B cell (primary cell): ENCODE data around the gene MRS2. TPM values are rescaled to one million over a fixed set of nuclear protein-coding genes. Genes with fewer than 3 reads are reported as not detected.

Source experiments
- ATAC-seq: fragments of 200-7000 bp; cut with Tn5 transposase; one replicate; pipeline ENCODE4 v1.10.0; 2021; ENCODE audit warnings: low read depth, mild to moderate bottlenecking, moderate number of reproducible peaks, moderate library complexity
- CTCF ChIA-PET: fragments of 350-600 bp; sonication (Branson Sonifier 250); formaldehyde crosslinking; loops from one replicate; lab custom pipeline; 2021; ENCODE audit warnings: antibody characterized with exemption, inconsistent platforms; lab: Charles Lee
- POLR2A ChIA-PET: fragments of 350-600 bp; sonication (Branson Sonifier 250); formaldehyde crosslinking; loops from one replicate; lab custom pipeline; 2021; ENCODE audit warnings: antibody characterized with exemption; lab: Charles Lee
- DNase-seq: peaks from one replicate; pipeline ENCODE4 v3.0.0; 2013
- H2AFZ ChIP-seq: 2 replicates; pipeline ENCODE4 v1.6.1; 2012; ENCODE audit warnings: mild to moderate bottlenecking, low read depth, low read length; ENCODE audit not compliant: insufficient read depth, poor library complexity, severe bottlenecking
- H3K27ac ChIP-seq, 2 donors: 1 replicate in 1 of 2; 2 replicates in 1 of 2; pipeline ENCODE4 v1.5.1; 2012 to 2013; ENCODE audit warnings: low read length in 2 of 2, mild to moderate bottlenecking in 2 of 2, moderate library complexity in 1 of 2
- H3K27me3 ChIP-seq, 4 experiments: fragments of 200-600 bp in 1 of 4; sonication (generic) in 1 of 4; replicated peaks in 1 of 4; 1 replicate in 2 of 4; 2 replicates in 2 of 4; pipeline versions ENCODE4 v1.6.1 to v1.7.0; 2013 to 2016; ENCODE audit warnings: low read length in 3 of 4, mild to moderate bottlenecking in 2 of 4, mixed read lengths in 1 of 4, moderate library complexity in 1 of 4; ENCODE audit not compliant: insufficient read depth in 4 of 4, control insufficient read depth in 3 of 4; ENCODE audit errors: control extremely low read depth in 1 of 4
- H3K36me3 ChIP-seq, 2 experiments: replicated peaks in 1 of 2; 1 replicate in 1 of 2; 2 replicates in 1 of 2; pipeline versions ENCODE4 v1.6.1 to v1.7.1; 2013; ENCODE audit warnings: low read length in 1 of 2; ENCODE audit not compliant: insufficient read depth in 2 of 2, control insufficient read depth in 1 of 2; ENCODE audit errors: control extremely low read depth in 1 of 2, extremely low read depth in 1 of 2
- H3K4me1 ChIP-seq, 2 donors: fragments of 200-600 bp in 1 of 2; sonication (generic) in 1 of 2; 1 replicate in 1 of 2; 2 replicates in 1 of 2; pipeline versions ENCODE4 v1.5.1 to v1.6.1; 2013 to 2017; ENCODE audit warnings: low read length in 2 of 2; ENCODE audit not compliant: control insufficient read depth in 2 of 2, insufficient read depth in 2 of 2
- H3K4me2 ChIP-seq: replicated peaks from 2 replicates; pipeline ENCODE3; 2012; ENCODE audit warnings: mild to moderate bottlenecking, low read depth, low read length; ENCODE audit not compliant: poor library complexity, severe bottlenecking
- H3K4me3 ChIP-seq, 5 experiments: fragments of 200-600 bp in 1 of 5; sonication (generic) in 1 of 5; 1 replicate in 3 of 5; 2 replicates in 2 of 5; pipeline versions ENCODE4 v1.5.1 to v1.7.0; 2011 to 2016; ENCODE audit warnings: low read length in 4 of 5, mild to moderate bottlenecking in 4 of 5, low read depth in 2 of 5, control low read depth in 1 of 5, moderate library complexity in 1 of 5; ENCODE audit not compliant: insufficient read depth in 1 of 5; ENCODE audit errors: control extremely low read depth in 1 of 5, extremely low read depth in 1 of 5
- H3K79me2 ChIP-seq: fragments of 200-600 bp; sonication (generic); one replicate; pipeline ENCODE4 v1.6.0; 2016; ENCODE audit warnings: low read length; ENCODE audit not compliant: control insufficient read depth, insufficient read depth
- H3K9ac ChIP-seq: fragments of 200-600 bp; sonication (generic); 2 replicates; pipeline ENCODE4 v1.6.1; 2017; ENCODE audit warnings: mild to moderate bottlenecking, low read length, moderate library complexity
- H3K9me3 ChIP-seq, 3 donors: one replicate each; pipeline versions ENCODE4 v1.6.1 to v1.7.1; 2013; ENCODE audit warnings: low read length in 2 of 3; ENCODE audit not compliant: control insufficient read depth in 2 of 3, insufficient read depth in 1 of 3; ENCODE audit errors: control extremely low read depth in 1 of 3
- H4K20me1 ChIP-seq: 2 replicates; pipeline ENCODE4 v1.6.0; 2012; ENCODE audit warnings: mild to moderate bottlenecking, low read length; ENCODE audit not compliant: insufficient read depth, control insufficient read depth, poor library complexity, severe bottlenecking
- H3K27ac Mint-ChIP-seq: one replicate; pipeline ENCODE4 v1.8.0; 2021; ENCODE audit warnings: mixed read lengths
- H3K27me3 Mint-ChIP-seq: one replicate; pipeline ENCODE4 v1.8.0; 2021; ENCODE audit warnings: mixed read lengths
- H3K4me1 Mint-ChIP-seq: one replicate; pipeline ENCODE4 v1.8.0; 2021; ENCODE audit warnings: mixed read lengths
- H3K4me3 Mint-ChIP-seq: one replicate; pipeline ENCODE4 v1.8.0; 2021; ENCODE audit warnings: mixed read lengths
- H3K9me3 Mint-ChIP-seq: one replicate; pipeline ENCODE4 v1.8.0; 2022; ENCODE audit warnings: mixed read lengths; ENCODE audit not compliant: insufficient read depth
- EZH2 ChIP-seq: IDR thresholded peaks from 2 replicates; pipeline ENCODE4 v1.6.1; 2012; ENCODE audit warnings: borderline replicate concordance, low read depth, mild to moderate bottlenecking, moderate library complexity, low read length; ENCODE audit not compliant: insufficient read depth, poor library complexity, severe bottlenecking
- WGBS: methylation state at CpG from one replicate; pipeline ENCODE4 v1.1.5; 2013; ENCODE audit warnings: missing lambda C conversion rate; ENCODE audit not compliant: insufficient coverage; 5-methylcytosine and 5-hydroxymethylcytosine counted together
- intact Hi-C: fragments of 100-400 bp; cut with micrococcal nuclease; formaldehyde crosslinking; loops from one replicate; pipeline ENCODE4 v1.10.0; 2022
- polyA plus RNA-seq: library from polyadenylated mRNA; depleted of rRNA; stranded (reverse); fragments of >200 nt; gene quantifications from 2 replicates; pipeline ENCODE4 v1.2.3, GENCODE V29; 2012
- total RNA-seq, 2 donors: library from RNA; stranded (reverse); fragments of 120-200 nt in 1 of 2; gene quantifications; 1 replicate in 1 of 2; 2 replicates in 1 of 2; pipeline versions ENCODE4 v1.2.3 to v1.2.4, GENCODE V29; 2013 to 2022
- TF ChIP-seq, protein P1 (sequence below): fragments of 200-600 bp; IDR thresholded peaks from one replicate; pipeline ENCODE4 v1.8.0; 2022; ENCODE audit warnings: antibody characterized with exemption, mild to moderate bottlenecking

MRS2 gene
- total and polyA plus RNA-seq, 2 donors (not counting 1 experiment from before 2014, with no cell fraction given) = 16.0 to 25.5 TPM

DNA sequence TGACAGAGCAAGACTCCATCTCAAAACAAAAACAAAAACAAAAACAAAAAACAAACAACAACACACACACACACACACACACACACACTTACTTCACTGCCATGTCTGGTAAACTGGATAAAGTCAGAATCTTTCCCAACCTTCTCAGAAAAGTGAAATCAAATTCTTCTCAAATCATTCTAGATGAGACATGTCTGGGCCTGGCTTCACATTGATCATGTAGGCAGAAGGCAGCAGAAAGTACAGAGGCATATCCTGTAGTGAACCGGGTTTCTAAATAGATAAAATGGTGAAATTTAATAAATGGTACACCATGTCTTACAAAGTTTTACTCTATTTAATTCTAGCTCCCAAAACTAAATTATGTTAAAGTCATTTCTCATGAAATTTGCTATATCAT is 14.9 kb upstream of the MRS2 start:
- no peak overlapping the region for H3K27ac Mint-ChIP-seq
- TF ChIP-seq EZH2 = no peak
- TF ChIP-seq, protein P1, sequence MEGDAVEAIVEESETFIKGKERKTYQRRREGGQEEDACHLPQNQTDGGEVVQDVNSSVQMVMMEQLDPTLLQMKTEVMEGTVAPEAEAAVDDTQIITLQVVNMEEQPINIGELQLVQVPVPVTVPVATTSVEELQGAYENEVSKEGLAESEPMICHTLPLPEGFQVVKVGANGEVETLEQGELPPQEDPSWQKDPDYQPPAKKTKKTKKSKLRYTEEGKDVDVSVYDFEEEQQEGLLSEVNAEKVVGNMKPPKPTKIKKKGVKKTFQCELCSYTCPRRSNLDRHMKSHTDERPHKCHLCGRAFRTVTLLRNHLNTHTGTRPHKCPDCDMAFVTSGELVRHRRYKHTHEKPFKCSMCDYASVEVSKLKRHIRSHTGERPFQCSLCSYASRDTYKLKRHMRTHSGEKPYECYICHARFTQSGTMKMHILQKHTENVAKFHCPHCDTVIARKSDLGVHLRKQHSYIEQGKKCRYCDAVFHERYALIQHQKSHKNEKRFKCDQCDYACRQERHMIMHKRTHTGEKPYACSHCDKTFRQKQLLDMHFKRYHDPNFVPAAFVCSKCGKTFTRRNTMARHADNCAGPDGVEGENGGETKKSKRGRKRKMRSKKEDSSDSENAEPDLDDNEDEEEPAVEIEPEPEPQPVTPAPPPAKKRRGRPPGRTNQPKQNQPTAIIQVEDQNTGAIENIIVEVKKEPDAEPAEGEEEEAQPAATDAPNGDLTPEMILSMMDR = no peak
- intact Hi-C loops = no loop called here
- POLR2A ChIA-PET = no interaction called here
- no peak overlapping the region for H3K9ac ChIP-seq
- H3K4me3 Mint-ChIP-seq = no peak overlapping the region
- H3K79me2 ChIP-seq = no peaks in the 10 kb centered on the region
- no peaks in the 10 kb centered on the region for H3K9me3 Mint-ChIP-seq
- no peak overlapping the region for H3K4me2 ChIP-seq
- DNase-seq (no peak), ATAC-seq (no peak)
- H3K4me1 Mint-ChIP-seq = no peaks in the 10 kb centered on the region
- H3K4me3 ChIP-seq = no peak overlapping the region
- CTCF ChIA-PET = no interaction called here
- H3K27me3 ChIP-seq = peaks cover 0 to 4% (median 0%) of the 10 kb centered on the region in 4 experiments
- no peaks in the 10 kb centered on the region for H3K9me3 ChIP-seq
- H3K27me3 Mint-ChIP-seq = peaks cover 18% of the 10 kb centered on the region
- no peak overlapping the region for H2AFZ ChIP-seq
- H3K4me1 ChIP-seq = no peaks in the 10 kb centered on the region
- WGBS = no CpG with 5 or more reads among the region's 1 CpG
- no peaks in the 10 kb centered on the region for H4K20me1 ChIP-seq
- H3K36me3 ChIP-seq = no peaks in the 10 kb centered on the region
- no peak overlapping the region for H3K27ac ChIP-seq

DNA sequence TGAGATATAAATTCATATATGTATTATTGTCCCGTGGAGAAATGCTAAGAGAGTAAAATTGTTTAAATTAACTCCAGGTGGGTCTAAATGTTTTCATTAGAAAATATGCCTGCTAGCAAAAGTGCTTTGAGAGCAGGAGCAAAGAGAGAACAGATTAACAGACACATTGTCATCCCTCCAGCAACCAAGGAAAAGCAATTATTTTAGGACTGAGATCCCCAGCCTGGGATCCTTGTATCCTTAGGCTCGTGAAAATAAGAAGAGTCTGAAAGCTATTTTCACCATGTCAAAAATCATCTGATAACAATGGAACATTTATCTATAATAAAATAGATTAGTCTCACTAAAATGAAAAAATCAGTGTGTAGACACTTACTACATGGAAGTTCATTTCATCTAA is 11.5 kb upstream of the MRS2 start:
- no peaks in the 10 kb centered on the region for H3K4me1 ChIP-seq
- peaks cover 0 to 4% (median 2%) of the 10 kb centered on the region in 4 experiments for H3K27me3 ChIP-seq
- H3K4me3 ChIP-seq = no peak overlapping the region
- H3K4me2 ChIP-seq = no peak overlapping the region
- Mint-ChIP-seq H3K27ac (no peak overlapping the region), H3K4me1 (no peaks in the 10 kb centered on the region), H3K27me3 (peaks cover 19% of the 10 kb centered on the region), H3K9me3 (no peaks in the 10 kb centered on the region), H3K4me3 (no peak overlapping the region)
- H3K9ac ChIP-seq = no peak overlapping the region
- no CpG with 5 or more reads among the region's 2 CpGs for WGBS
- intact Hi-C loops = no loop called here
- H3K9me3 ChIP-seq = peaks cover 0 to 5% (median 0%) of the 10 kb centered on the region in 3 donors
- H3K79me2 ChIP-seq = no peaks in the 10 kb centered on the region
- ATAC-seq (no peak), DNase-seq (no peak)
- H3K36me3 ChIP-seq = no peaks in the 10 kb centered on the region
- H4K20me1 ChIP-seq = no peaks in the 10 kb centered on the region
- ChIA-PET POLR2A (no interaction called here), CTCF (no interaction called here)
- H3K27ac ChIP-seq = no peak overlapping the region
- no peak overlapping the region for H2AFZ ChIP-seq
- no peak for TF ChIP-seq EZH2
- TF ChIP-seq, protein P1 = no peak
